Activated naive CD4-positive, alpha-beta T cell treated with Interleukin-2 at 50 U/mL for 16 hours (primary cell): Measurements from ENCODE around the gene EDAR.

Experiments
- DNase-seq: peaks from one replicate; pipeline ENCODE4 v3.0.0-alpha.2; 2020

EDAR gene

GRCh38 chr2:108906403-108907077, 82.5 kb downstream of the EDAR start:
- no peak for DNase-seq

GRCh38 chr2:108905906-108906305, 83.1 kb downstream of the EDAR start:
- DNase-seq, result no peak

- no peak for DNase-seq
Observed at GRCh38 chr2:108905176-108905575, 83.8 kb downstream of the EDAR start.

- DNase-seq, result no peak
Observed at GRCh38 chr2:108904680-108905079, 84.3 kb downstream of the EDAR start.

- DNase-seq, result no peak
Observed at GRCh38 chr2:108898315-108899082, 90.5 kb downstream of the EDAR start.

GRCh38 chr2:108896741-108897140, 92.3 kb downstream of the EDAR start:
- DNase-seq, result no peak

GRCh38 chr2:108895188-108895587, 93.8 kb downstream of the EDAR start:
- DNase-seq, result no peak

- no peak for DNase-seq
Observed at GRCh38 chr2:108894766-108895165, 94.3 kb downstream of the EDAR start.

- DNase-seq, result no peak
Observed at GRCh38 chr2:108893277-108893676, 95.7 kb downstream of the EDAR start.

GRCh38 chr2:108889907-108890306, 99.1 kb downstream of the EDAR start:
- DNase-seq, result no peak

GRCh38 chr2:108884619-108885018, 104.4 kb downstream of the EDAR start:
- no peak for DNase-seq

GRCh38 chr2:108878276-108878675, 110.7 kb downstream of the EDAR start:
- DNase-seq, result no peak

- DNase-seq, result no peak
Observed at GRCh38 chr2:108877506-108877905, 111.5 kb downstream of the EDAR start.

GRCh38 chr2:108870069-108870644, 118.9 kb downstream of the EDAR start:
- no peak for DNase-seq

- DNase-seq, result no peak
Observed at GRCh38 chr2:108869542-108869941, 119.5 kb downstream of the EDAR start.

GRCh38 chr2:108868911-108869310, 120.1 kb downstream of the EDAR start:
- no peak for DNase-seq

GRCh38 chr2:108866041-108866440, 123.0 kb downstream of the EDAR start:
- no peak for DNase-seq

GRCh38 chr2:108858894-108859293, 130.1 kb downstream of the EDAR start:
- no peak for DNase-seq

- no peak for DNase-seq
Observed at GRCh38 chr2:108855194-108855593, 133.8 kb downstream of the EDAR start.

GRCh38 chr2:108854484-108854883, 134.5 kb downstream of the EDAR start:
- no peak for DNase-seq

- no peak for DNase-seq
Observed at GRCh38 chr2:108853421-108853820, 135.6 kb downstream of the EDAR start.

- DNase-seq, result no peak
Observed at GRCh38 chr2:108852375-108852774, 136.6 kb downstream of the EDAR start.

GRCh38 chr2:108847000-108847399, 142.0 kb downstream of the EDAR start:
- DNase-seq, result no peak

- no peak for DNase-seq
Observed at GRCh38 chr2:108845923-108846322, 143.1 kb downstream of the EDAR start.
